NCI-H1694 treated with DMSO at 0.1 percent for 48 hours (cell line): Measurements from ENCODE around the gene FOXRED2.
"Not testable (repeated sequence)": the region's sequence is repeated elsewhere in the genome, so short reads cannot be mapped to it uniquely, and the experiment has no call there.

Experiments
- DNase-seq: peaks from one replicate; lab custom pipeline; 2025; lab: John Stamatoyannopoulos, UW

The FOXRED2 gene

DNA sequence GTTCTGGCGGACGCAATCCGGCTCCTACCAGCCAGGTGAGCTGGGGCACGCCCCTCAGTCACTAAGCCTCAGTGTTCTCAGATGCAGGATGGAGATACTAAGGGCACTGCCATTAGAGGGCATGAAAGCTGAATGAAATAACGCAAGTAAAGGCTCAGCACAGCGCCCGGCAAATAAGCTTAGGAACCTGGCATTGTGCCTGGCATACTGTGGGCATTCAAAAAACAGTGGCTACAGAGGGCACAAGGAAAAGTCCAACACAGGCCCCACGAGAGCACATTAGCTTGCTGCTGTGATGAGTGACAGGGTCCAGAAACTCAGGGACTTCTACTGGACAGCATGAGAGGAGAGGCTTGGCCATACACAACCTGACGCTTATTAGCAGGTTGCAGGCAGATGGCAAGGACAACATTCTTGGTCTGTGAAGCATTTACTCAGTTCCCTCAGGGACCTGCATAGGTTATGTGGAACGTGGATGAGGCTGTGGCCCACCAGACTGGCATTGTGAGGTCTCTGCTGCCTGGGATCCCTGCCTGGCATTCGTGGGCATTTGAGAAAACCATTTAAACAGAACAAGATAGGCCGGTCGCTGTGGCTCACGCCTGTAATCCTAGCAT lies 37.6 kb downstream of the FOXRED2 start:
- DNase-seq, result no peak

DNA sequence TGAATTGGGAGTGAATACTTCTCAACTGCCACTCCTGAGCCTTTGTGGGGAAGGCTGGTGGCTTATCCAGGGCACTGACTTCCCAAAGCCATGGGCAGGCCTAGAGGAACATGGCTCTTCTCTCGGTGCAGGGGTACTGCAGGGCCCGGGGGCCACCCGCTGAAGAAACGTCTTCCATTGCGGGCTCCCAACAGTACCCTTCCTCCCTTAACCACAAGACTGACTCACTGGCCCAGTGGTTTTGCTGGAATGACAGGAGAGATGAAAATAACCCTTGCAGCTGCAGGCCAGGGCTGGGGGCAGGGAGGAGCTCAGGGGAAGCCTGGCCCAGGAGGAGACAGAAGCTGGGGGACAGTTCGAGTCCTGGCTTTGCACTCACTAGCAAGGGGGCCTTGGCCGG lies 38.9 kb downstream of the FOXRED2 start:
- DNase-seq, result no peak

DNA sequence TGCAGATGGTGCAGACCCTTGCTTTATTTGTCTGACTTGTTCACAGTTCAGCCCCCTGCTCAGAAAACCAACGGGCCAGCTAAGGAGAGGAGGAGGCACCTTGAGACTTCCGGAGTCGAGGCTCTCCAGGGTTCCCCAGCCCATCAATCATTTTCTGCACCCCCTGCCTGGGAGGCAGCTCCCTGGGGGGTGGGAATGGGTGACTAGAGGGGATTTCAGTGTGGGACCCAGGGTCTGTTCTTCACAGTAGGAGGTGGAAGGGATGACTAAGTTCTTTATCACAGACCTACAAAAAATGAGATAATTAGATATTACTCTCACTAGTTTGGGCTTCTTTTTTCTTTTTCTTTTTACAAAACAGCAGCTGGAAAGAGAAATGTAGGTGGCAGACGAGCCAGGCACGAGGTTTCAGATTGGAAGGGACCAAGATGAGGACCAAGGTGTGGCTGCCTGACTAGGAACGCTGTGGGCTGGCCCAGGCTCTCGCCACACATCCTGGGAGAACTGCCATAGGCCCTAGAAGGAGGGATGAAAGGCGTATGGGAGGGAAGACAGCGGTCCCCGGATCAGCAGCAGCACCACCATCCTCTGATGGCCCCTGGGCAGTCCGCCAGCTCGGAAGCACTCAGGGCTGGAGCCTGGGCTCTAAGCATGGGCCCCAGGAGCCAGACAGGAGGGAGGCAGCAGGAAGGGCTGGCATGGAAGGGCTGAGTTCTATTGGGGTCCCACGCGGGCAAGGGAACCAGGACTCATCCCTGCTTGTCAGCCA lies 39.6 kb downstream of the FOXRED2 start:
- DNase-seq, result no peak

DNA sequence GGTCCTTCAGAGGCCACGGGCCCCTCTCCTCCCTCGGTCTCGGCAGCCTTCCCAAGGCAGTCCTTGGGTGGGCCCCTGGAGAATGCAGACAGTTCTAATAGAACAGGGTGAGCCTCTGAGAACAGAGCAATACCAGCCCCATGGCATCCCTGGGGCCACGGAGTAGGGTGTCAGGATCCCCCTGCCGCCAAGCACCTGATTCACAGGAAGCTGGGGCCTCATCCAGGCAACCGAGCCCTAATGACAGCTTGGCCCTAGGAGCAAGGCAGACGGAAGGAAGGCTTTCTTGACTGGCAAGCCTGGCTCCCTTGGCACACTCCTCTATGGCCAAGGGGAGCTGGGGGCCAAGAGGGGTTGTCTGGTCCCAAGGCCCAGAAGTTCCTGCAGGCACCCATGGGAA lies 40.6 kb downstream of the FOXRED2 start:
- no peak for DNase-seq

DNA sequence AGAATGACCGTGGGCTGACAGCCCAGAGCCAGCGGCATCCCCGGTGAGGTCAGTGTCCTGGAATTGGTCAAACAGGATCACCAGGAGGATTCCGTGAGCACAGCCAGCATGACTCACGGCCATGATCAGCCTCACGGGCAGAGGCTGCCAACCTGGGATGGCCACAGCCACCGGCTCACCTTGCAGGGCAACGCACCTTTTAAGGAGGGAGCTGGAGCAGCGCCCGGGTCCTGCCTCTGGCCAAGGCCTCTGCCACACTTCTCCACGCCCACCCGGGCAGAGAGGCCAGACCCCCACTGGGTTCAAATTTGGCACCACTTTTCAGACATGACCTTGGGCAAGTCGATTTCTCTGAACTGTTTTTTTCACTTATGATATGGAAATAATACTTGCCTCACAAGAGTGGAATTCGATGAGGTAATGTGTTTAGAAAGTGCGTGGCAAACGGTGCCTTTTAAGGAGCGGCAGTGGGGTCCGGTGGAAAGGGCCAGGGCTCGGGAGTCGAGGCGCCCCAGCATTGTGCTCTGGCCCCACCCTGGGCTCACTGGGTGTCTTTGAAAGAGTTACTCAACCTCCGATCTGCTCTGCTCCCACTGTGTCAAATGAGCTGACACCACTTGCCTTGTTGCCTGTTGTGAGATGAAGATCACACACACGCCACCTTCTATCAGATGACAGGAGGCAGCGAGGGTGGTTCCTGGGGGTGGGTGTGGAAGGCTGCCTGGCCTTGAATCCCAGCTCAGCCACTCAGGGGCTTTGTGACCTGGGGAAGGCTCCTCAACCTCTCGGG lies 41.4 kb downstream of the FOXRED2 start:
- no peak for DNase-seq

DNA sequence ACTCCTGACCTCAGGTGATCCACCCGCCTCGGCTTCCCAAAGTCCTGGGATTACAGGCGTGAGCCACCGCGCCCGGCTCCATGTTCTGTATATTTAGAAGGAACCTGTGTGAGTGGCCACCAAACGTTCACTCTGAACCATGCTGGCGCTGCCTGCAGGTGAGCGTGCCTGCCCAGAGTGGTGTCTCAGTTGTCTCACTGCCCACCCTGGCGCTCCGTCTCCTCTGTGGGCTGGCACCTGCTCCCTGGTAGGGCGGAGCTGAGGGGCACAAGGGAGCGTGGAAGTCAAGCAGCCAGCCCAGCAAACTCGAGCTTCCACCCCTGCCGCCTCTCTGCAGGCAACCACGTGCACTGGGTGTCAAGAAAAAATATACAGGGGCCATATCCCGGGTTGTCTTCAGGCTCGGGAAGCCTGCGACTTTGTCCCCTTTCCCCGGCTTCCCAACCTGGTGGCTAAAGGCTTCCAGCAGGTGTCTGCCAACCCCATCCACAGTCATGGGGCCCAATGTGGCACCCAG lies 42.1 kb downstream of the FOXRED2 start:
- no peak for DNase-seq

DNA sequence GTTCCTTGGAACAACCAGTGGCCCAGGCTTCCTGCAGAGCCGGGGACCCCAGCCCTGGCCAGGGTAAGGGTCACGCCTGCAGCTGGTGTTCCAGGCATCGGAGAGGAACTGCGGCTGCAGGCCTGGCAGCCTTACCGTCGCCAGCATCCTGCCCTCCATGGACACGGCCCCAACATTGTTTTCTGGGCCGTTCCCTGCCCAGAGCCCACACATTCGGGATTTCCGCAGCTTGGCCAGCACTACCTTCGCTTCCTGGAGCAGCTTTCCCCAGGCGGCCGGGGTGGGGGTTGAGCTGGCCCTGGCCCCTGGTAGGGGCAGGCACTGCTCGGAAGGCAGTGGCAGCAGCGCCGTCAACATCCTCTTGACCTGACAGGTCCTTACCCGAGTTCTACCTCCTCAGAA lies 43.1 kb downstream of the FOXRED2 start:
- no peak for DNase-seq

DNA sequence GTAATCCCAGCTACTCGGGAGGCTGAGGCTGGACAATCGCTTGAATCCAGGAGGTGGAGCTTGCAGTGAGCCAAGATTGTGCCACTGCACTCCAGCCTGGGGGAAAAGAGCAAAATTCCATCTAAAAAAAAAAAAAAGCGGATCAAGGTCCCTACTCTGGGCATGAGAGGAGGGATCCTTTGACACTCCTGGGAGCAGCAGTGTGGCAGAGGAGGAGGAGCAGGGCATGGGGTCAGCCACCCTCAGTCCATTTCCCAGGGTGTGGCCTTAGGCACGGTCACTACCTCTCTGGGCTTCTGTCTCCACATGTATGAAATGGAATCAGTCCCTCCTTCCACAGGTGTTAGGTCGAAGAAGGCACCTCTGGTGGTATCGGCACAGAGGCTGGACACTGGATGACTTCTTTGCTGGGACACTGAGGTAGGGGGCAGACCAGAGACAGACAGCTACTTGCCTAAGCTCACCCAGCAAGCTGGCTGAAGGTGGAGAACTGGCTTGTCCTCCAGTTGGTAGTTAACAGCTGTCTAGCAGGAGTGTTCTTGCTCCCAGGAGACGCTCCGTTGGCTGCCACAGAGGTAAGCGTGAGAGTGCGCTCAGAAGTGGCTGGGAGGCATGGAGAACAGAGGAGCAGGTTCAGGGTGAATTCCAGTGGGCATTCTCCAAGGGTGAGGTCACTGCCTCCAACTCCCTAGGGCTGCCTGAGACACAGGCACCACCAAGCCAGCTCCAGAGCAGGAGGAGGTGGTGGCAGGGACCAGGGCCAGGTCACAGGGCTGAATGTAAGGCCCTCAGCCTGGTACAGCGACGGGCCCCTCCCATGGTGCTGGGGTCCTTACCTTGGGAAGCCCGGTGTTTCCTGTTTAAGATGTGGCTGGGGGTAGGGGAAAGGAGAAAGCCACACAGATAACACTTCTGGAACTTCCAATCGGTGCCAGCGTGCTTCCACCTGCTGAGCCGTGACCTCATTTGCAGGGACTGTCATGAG lies 44.9 kb downstream of the FOXRED2 start:
- DNase-seq, result no peak

DNA sequence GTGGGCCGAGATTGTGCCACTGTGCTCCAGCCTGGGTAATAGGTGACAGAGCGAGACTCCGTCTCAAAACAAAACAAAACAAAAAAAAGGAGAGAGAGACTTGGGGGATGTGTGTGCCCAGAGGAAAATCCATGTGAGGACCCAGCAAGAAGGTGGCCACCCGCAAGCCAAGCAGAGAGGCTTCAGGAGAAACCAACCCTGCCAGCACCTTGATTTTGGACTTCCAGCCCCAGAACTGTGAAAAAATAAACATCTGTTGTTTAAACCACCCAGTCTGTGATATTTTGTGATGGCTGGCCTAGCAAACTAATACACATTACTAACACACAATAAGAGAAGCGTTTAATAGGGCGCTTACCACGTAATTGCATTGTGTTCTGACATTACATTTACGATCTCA lies 46.6 kb downstream of the FOXRED2 start:
- DNase-seq, result no peak

DNA sequence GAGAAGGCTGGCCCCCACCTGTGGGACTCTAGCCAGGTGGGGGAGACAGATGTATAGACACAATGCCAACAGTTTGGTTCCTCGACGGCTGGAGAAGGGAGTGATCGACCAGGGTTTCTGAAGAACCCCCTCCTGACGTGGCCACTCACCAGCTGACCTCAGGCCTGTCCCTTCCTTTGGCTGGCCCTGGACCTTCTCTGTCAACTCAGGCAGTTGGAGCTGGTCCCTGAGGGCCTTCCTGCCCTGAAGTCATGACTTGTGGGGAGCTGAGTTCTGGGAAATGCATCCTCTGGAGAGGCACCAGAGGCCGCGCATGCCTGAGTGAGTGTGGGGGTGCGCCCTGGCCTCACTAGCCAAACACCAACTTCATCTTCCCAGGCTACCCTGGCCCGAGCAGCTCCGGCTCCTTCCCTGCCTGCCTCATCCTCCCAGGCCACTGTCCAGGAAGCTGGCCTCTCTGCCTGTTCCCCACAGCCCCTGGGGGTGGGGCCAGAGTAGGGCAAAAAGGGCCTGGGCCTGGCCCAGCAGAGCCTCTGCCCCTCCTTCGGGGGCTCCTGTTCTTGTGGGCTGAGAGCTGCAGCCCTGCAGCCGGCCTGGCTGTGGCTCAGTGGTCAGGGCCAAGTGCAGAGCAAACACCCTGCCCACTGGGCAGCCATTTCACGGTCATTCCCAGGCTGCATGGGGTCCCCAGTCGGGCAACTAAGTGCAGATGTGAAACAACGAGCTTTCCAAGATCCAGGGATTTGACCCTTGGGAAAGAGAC lies 49.0 kb downstream of the FOXRED2 start:
- DNase-seq, result no peak

DNA sequence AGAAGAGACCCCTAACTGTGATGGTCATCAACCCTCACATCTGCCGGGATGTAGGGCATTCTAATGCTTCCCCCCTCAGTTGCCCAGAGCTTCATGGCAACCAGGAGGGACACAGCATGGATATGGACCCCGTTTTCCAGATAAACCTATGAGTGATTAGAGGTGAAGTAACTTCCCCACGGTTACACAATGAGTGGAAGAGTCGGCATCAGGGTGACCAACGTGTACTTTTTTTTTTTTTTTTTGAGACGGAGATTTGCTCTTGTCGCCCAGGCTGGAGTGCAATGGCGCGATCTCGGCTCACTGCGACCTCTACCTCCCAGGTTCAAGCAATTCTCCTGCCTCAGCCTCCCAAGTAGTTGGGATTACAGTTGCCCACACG lies 50.4 kb downstream of the FOXRED2 start:
- DNase-seq, result no peak

DNA sequence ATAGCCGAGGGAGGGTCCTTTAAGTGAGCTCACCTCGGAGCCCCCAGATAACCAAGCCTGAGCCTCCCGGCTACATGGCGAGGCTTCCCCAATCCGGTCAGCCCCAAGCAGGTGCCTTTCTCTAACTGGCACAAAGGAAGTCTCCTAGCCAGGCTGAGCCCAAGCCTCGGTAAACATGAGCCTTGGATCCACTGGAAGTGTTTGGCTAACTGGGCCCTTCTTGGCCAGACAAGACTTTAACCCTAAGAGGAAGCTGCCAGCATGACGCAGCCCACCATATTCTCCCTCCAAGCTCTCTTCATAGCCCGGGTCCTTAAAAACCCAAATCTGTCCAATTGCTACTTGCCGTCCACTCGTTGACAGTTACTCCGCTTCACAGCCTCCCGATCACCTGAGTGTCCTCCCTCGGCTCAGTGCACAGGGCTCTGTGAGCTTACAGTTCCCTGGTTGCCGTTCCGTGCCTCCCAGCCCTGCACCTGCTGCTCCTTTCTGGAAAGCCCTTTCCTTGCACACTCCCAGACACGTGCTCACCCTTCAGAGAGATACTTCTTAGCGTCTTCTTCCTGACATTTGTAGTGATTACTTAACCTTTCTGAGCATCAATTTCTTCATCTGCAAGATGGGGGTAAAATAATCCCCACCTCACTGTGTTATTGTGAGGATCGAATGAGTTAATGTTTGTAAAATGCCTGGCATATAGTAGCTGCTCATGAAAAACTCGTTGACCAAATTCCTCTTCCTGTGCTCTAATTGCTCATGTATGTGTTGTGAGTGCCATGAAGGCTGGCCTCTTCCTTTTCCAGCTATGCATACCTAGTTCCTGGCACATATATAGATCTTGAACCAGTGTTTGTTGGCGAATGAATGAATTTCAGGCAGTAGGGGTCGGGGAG lies 51.0 kb downstream of the FOXRED2 start:
- no peak for DNase-seq

DNA sequence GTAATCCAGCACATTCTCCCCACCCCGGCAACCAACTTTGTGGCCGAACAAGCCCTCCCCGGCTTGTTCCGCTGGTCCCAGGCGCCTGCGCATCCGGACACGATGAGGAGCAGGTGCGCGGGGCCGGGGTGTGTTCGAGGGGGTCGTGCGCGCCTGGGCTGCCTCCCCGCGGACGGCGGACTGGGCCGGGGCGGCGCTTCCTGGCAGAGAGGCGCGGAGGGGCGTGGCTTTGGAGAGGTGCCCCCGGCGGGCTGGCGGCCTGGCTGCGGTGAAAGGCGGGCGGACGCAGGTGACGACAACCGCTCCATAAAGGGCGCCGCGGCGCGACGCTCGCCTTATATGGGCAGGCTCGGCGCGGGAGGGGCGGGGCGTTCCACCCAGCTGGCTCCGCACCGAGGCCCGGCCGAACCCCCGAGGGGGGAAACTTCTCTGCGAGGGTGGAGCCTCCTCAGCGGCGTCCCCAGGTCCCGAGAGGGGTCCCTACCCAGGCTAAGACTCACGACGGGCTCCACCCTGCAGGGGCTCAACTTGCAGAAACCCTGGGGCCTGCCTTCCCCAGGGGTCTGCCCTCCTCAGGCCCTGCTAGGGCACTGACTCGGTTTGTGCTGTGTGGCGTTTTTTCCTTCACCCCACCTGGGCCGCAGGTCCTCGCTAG lies 51.8 kb downstream of the FOXRED2 start:
- DNase-seq, result no peak

DNA sequence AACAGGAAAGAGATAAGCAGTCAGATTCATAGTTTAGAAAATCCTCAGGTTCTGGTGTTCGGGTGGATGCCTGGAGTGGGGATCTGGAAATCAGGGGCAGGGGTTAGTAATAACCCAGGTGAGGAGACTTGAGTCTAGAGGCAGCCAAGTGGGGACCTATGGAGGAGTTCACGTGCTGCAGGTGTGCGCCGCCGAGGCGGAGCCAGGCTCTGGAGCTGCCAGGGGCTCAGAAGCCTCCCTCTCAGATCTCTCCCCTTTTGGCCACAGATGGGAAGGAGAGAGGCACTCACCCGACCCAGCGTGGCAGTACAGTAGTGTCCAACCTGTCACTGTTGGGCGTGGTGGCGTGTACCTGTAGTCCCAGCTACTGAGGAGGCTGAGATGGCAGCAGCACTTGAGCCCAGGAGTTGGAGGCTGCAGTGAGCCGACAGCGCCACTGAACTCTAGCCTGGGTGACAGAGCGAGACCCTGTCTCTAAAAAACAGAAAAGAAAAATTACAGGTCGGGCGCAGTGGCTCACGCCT lies 52.9 kb downstream of the FOXRED2 start:
- DNase-seq, result no peak

DNA sequence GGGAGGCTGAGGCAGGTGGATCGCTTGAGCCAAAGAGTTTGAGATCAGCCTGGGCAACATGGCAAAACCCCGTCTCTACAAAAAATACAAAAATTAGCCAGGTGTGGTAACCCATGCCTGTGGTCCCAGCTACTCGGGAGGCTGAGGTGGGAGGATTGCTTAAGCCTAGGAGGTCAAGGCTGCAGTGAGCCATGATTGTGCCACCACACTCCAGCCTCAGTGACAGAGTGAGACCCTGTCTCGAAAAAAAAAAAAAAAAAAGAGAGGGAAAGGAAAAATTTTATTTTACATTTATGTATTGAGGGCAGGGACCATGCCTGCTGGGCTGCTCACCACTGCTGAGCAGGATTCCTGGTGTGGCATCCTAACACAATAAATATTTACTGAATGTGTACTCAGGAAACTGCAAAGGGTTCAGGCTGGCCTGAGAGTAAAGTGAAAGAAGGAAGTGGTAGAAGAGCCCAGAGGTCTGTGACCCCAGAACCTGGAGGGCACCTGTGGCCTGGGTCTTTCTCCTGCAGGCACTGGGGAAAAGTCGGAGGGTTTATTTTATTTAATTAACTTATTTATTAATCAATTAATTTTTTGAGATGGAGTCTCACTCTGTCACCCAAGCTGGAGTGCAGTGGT lies 53.7 kb downstream of the FOXRED2 start:
- DNase-seq, result not testable (repeated sequence)

DNA sequence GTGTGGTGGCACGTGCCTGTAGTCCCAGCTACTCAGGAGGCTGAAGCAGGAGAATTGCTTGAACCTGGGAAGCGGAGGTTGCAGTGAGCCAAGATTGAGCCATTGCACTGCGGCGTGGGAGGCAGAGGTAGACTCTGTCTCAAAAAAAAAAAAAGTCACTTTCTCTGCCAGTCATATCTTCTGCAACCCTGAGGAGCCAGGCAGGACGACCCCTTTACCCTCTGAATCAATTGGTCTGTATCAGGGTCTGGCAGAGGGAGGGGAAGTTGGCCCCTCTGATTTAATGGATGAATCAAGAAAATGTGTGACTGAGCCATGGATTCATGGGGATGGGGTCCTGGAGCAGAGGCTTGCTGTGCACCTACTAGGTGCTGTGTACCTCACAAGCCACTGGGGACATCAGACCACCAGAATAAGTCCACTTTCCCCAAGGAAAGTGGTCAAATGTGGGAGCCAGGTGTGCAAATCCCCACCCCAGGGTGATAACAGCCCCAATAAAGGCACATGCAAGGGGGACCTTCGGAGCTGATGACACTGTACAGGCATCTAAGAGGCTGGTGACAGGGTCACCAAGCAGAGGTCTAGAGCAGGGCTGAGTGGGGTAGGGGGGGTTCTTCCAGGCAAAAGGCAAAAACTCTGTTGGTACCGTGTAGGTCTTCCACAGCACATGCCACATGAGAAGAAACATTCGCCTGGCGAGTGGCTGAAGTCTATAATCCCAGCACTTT lies 54.4 kb downstream of the FOXRED2 start:
- no peak for DNase-seq

DNA sequence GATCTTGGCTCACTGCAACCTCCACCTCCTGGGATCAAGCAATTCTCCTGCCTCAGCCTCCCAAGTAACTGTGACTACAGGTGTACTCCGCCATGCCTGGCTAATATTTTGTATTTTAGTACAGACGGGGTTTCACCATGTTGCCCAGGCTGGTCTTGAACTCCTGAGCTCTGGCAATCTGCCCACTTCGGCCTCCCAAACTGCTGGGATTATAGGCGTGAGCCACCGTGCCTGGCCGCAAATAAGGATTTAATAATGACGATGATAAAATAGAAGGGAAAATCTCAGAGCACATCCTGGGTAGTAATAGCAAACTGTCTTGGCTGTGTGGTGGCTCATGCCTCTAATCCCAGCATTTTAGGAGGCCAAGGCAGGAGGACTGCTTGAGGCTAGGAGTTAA lies 55.9 kb downstream of the FOXRED2 start:
- DNase-seq, result not testable (repeated sequence)

DNA sequence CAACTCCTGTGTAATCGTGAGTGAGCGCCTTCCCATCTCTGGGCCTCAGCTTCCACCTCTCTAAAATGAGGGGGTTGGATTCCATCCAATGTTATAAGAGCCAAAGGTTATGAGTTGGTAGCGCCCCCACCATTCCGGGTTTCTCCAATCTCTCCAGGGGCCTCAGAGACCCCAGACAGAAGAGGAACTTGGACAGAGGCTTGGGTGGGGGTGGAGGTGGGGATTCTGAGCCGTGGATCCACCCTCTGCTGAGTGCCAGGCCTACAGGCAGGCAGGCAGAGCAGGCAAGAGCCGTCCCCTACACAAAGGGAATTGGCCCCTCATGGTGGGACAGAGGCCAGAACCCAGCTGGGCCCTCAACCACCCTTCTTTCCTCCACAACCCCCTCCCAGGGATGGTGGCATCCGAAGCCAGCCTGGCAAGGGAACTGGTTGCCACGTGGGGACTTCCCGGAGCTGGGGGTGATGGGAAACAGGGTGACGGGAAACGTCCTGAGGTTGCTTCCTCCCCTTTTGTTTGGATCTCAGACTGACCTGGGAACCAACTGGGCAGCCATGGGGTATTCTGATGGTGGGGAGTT lies 57.2 kb downstream of the FOXRED2 start:
- DNase-seq, result no peak
